GM19463 (cell line): ENCODE data around the gene TSEN15.
"Not testable (repeated sequence)": the region's sequence is repeated elsewhere in the genome, so short reads cannot be mapped to it uniquely, and the experiment has no call there.

Experiments
- ATAC-seq: cut with Tn5 transposase; IDR thresholded peaks from one replicate; pipeline ENCODE4 v1.9.1; 2021; ENCODE audit warnings: mild to moderate bottlenecking, moderate library complexity; ENCODE audit not compliant: unreplicated experiment

Gene TSEN15

DNA sequence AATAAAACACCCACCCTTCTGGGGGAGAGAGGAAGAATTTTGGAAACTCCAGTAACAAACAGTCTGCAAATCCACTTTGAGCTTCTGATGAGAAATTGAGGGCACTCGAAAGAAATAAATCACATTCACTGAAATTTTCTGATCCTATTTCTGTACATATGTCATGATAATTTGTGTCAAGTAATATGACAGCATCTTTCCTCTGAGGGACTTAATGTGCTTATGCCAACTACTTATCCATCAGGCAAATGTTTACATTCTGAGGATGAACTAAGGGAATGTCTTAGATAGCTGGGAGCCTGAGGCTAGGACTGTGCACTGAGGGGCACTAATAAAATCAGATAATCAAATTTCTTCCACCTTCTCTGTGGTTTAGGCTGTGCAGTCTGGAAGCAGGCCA is 44.5 kb downstream of the TSEN15 start:
- no peak for ATAC-seq

DNA sequence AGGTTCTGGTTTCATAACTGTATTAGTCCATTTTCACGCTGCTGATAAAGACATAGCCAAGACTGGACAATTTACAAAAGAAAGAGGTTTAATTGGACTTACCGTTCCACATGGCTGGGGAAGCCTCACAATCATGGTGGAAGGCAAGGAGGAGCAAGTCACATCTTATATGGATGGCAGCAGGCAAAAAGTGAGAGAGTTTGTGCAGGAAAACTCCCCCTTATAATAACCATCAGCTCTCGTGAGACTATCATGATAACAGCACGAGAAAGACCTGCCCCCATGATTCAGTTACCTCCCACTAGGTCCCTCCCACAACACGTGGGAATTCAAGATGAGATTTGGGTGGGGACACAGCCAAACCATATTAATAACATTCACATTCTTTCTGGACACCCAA is 45.0 kb downstream of the TSEN15 start:
- not testable (repeated sequence) for ATAC-seq

DNA sequence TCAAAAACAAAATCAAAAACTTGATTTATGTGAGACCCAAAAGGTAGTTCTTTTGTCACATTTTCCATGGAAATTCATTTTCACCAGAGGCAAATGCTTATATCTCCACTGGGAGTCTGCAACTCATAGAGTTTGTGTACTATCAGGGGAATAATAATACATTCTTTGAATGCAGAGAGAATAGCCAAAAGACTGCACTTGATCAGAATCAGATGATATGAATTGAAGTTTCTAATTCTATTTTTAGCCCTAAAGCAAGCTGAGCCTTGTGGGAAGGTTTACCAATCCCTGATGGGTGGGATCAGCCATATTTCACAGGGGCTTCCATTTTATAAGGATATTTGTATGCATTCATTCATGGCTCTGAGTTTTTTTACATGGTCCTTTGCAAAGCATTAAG is 49.6 kb downstream of the TSEN15 start:
- no peak for ATAC-seq

DNA sequence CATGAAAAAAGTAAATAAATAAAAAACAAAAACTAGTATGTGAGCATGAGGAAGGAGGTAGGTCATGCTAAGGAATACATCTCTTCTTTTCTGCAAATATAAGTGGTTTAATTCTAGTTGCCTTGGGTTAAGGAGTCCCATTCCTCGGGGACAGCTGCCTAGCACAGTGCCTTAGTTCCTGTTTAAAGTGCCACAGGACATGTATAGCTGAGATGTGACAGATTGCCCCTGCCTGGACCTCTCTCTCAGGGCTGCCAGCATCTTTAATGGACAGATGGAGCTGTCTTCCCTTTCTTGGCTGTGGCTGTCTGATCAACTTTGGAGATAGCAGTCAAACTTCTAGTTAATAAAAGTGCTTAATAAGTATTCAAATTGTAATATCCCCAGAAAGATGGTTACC is 50.0 kb downstream of the TSEN15 start:
- no peak for ATAC-seq

DNA sequence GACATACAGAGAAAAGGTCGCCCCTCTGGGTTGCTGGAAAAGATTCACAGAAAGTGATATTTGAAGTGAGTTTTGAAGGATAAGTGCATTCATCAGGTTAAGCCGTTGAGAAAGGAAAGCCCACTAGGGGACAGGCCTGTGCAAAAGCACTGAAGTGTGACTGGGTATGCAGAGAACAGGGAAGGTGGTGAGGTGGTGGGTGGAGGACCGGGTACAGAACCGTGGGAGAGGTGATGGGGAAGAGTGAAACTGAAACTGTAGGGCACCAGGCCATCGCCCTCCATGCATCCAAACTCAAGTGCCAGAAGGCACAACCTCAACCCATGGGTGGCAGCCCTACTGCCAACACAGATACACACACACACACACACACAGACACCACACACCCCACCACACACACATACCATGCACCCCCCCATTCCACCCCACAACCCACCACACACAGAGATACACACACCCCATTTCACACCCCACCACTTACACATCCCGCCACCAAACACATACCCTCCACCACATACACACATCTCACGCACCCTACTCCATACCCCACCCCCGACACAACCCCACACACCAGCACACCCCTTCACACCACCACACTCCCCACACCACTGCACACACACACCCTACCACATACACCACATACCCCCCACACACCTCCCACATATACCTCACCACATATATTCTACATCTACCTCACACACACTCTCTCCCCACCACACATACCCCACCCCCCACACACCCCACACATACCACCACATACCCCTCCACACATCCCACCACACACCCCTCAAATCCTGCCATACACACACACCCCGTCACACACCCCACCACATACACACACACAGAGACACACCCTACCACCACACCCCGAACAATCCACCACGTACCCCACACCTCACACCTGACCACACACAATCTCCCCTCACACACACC is 59.0 kb downstream of the TSEN15 start:
- no peak for ATAC-seq

DNA sequence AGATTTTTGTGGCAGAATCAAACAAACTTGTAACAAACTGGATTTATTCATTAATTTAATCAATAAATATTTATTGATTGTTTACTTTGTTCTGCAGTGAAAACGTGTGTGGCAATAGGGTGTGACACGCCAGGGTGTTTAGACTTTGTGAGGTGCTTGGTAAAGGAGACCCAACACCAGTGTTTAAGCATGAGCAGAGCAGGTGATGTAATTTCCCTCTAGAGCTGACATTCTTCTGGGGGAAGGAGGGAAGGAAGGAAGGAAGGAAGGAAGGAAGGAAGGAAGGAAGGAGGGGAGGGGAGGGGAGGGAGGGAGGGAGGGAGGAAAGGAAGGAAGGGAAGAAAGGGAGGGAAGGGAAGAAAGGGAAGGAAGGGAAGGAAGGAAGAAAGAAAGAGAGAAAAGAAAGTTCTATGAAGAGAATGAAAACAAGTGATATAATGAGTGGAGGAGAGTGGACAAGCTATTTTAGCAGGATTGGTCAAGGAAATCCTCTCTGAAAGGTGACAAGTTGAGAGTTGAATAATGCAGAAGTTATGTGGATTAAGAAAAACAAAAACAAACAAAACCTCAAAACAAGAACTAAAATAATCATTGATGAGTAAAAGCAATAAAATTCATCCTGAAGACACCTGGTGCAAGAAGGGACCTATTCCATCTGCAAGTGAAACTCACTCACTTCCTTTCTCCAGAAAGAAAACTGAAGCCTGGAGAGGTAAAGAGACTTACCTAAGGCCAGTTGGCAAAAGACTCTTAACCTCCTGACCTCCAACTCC is 60.8 kb downstream of the TSEN15 start:
- ATAC-seq, result no peak

DNA sequence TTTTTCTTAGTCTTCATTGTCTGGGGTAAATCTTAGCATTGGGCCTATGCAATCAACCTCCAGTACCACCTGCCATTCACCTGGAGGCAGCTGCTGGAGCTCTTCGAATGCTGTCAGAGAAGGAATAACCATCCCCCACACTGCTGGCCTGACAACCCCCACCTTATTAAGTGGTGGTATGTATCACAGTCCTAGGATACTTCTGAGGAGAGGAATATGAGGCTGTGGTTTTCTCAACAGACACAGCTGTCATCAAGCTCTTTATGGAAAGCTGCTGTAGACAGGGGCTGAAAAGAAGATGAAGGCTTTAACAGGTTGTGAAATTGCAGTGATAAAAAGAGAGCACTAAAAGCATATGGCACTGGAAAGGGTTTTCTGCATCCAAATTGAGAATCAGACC is 61.7 kb downstream of the TSEN15 start:
- ATAC-seq, result no peak

DNA sequence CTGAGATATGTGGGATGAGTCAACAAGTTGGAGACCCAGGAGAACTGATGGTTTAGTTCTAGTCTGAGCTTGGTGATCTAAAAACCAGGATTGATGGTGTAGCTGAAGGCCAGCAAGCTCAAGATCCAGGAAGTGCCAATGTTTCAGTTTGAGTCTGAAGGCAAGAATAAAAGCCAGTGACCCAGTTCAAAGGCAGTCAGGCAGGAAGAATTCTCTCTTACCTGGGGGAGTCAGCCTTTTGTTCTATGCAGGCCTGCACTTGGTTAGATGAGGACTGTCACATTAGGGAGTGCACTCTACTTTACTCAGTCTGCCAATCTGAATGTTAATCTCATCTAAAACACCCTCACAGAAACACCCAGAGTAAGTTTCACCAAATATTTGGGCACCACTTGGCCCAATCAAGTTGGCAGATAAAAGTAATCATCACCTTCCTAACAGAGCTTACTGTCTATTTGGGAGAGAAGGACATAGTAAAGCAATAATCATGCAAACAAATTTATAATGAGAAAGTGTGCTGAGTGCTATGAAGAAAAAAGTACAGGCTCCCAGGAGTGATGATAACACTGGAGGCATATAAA is 63.4 kb downstream of the TSEN15 start:
- no peak for ATAC-seq

DNA sequence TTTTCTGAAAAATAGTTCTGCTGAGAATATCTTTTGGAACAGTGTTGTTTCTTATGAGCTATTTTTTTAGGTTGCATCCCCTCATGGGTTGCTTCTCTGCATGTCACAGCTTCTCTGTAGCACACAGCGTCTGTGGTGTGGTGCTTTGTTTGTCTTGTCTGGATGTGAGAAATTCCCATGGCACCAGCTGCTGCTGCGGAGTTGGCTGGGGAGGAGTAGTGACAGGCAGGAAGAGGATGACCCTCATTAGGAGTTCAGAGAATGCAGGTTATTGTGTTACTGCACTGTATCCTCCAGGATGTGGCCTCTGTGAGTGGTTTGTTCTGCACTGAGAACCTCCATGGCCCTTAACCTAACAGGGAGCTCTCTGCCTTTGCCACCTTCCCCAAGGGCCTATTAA is 64.8 kb downstream of the TSEN15 start:
- no peak for ATAC-seq

DNA sequence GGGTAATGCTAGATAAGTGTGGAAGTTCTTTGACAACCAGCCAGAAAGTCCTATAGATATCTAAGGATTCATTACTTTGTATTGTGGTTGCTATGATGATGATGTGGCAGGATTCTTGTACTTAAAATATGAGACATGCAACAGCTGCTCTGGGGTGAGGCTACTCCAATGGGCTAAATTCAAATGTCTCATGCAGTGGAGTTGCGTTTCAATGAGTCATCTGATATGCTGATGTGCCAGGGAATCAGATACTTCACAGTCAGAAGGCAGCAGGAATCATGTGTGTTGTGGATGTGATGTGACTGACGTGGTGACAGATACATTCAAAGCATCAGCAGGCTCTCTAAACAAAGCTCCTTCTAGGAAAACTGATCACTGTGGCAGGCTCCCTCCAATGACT is 66.5 kb downstream of the TSEN15 start:
- ATAC-seq, result no peak
